HCT116 (cell line): ENCODE measurements around the gene KLHDC10. TPM values are rescaled to one million over a fixed set of nuclear protein-coding genes. Genes with fewer than 3 reads are reported as not detected.

ENCODE experiments used
- ATAC-seq: fragments of 200-7000 bp; cut with Tn5 transposase; 2 replicates; pipeline ENCODE4 v1.9.1; 2020; ENCODE audit warnings: mild to moderate bottlenecking, moderate library complexity
- BruUV-seq: library from RNA; stranded (reverse); fragments of 400-500 nt; replicated peaks from 2 replicates; lab custom pipeline; 2021; lab: Mats Ljungman, UMichigan
- CTCF ChIA-PET: fragments of 300-600 bp; sonication (Branson Sonifier 250); formaldehyde crosslinking; loops from one replicate; lab custom pipeline; 2021; ENCODE audit warnings: antibody characterized with exemption; lab: Charles Lee
- POLR2A ChIA-PET: fragments of 300-600, 350-600 bp; sonication (Branson Sonifier 250); formaldehyde crosslinking; loops from one replicate; lab custom pipeline; 2021; ENCODE audit warnings: antibody characterized with exemption; lab: Charles Lee
- RAD21 ChIA-PET, 2 experiments: fragments of 300-600 bp; sonication (Branson Sonifier 250); formaldehyde crosslinking; loops; one replicate each; lab custom pipeline; 2023; ENCODE audit warnings: low total read pairs in 2 of 2; ENCODE audit not compliant: uncharacterized antibody in 2 of 2, unreplicated experiment in 2 of 2, low non-redundant PET in 1 of 2; lab: Charles Lee
- DNase-seq: peaks from one replicate; pipeline ENCODE4 v3.0.0-alpha.2; 2010; ENCODE audit warnings: low read depth, low spot score
- H2AFZ ChIP-seq: fragments of 200-600 bp; shearing (Covaris generic), sonication (generic); 2 replicates; pipeline ENCODE4 v1.6.1; 2017; ENCODE audit warnings: low read depth, mixed run types, mixed read lengths, antibody characterized with exemption, low read length; ENCODE audit not compliant: poor library complexity, severe bottlenecking
- H3K27ac ChIP-seq: 2 replicates; pipeline ENCODE4 v1.5.1; 2012; ENCODE audit warnings: low read depth, low read length
- H3K27me3 ChIP-seq: fragments of 200-600 bp; sonication (generic); 2 replicates; pipeline ENCODE4 v1.6.1; 2016; ENCODE audit warnings: mixed run types, low read length, mixed read lengths; ENCODE audit not compliant: insufficient read depth
- H3K36me3 ChIP-seq, 2 experiments: fragments of 200-500 bp in 1 of 2; fragments of 200-600 bp in 1 of 2; sonication (Bioruptor generic) in 1 of 2; sonication (generic) in 1 of 2; 2 replicates each; pipeline versions ENCODE4 v1.5.1 to v1.6.1; 2014 to 2016; ENCODE audit warnings: low read length in 2 of 2, inconsistent platforms in 1 of 2, mixed read lengths in 1 of 2, mixed run types in 1 of 2; ENCODE audit not compliant: insufficient read depth in 2 of 2, control insufficient read depth in 1 of 2
- H3K4me1 ChIP-seq, 2 experiments: fragments of 200-600 bp in 1 of 2; sonication (generic) in 1 of 2; 2 replicates each; pipeline versions ENCODE4 v1.5.1 to v1.6.1; 2012 to 2017; ENCODE audit warnings: low read length in 2 of 2, inconsistent platforms in 1 of 2, mild to moderate bottlenecking in 1 of 2, mixed read lengths in 1 of 2, mixed run types in 1 of 2, moderate library complexity in 1 of 2; ENCODE audit not compliant: insufficient read depth in 2 of 2, control insufficient read depth in 1 of 2
- H3K4me2 ChIP-seq: fragments of 200-600 bp; sonication (generic); 2 replicates; pipeline ENCODE4 v1.6.1; 2017; ENCODE audit warnings: mixed run types, low read length, mixed read lengths
- H3K4me3 ChIP-seq, 2 experiments: fragments of 200-600 bp in 1 of 2; sonication (generic) in 1 of 2; replicated peaks in 1 of 2; 2 replicates each; pipeline ENCODE4 v1.5.1; 2011 to 2016; ENCODE audit warnings: low read length in 2 of 2, control low read depth in 1 of 2, low read depth in 1 of 2, mild to moderate bottlenecking in 1 of 2, mixed read lengths in 1 of 2, mixed run types in 1 of 2
- H3K79me2 ChIP-seq: fragments of 200-600 bp; sonication (generic); 2 replicates; pipeline ENCODE4 v1.6.1; 2017; ENCODE audit warnings: mild to moderate bottlenecking, mixed run types, low read length, moderate library complexity, mixed read lengths; ENCODE audit not compliant: insufficient read depth
- H3K9ac ChIP-seq: fragments of 200-600 bp; sonication (generic); 2 replicates; pipeline ENCODE4 v1.6.1; 2016; ENCODE audit warnings: low read length, mixed read lengths
- H3K9me2 ChIP-seq: fragments of 200-600 bp; sonication (generic), shearing (Covaris generic); 2 replicates; pipeline ENCODE4 v1.6.1; 2017; ENCODE audit warnings: mixed run types, mild to moderate bottlenecking, moderate library complexity; ENCODE audit not compliant: insufficient read depth
- H3K9me3 ChIP-seq, 2 experiments: fragments of 200-500 bp in 1 of 2; fragments of 200-600 bp in 1 of 2; sonication (Bioruptor generic) in 1 of 2; sonication (generic) in 1 of 2; 2 replicates each; pipeline ENCODE4 v1.6.1; 2014 to 2017; ENCODE audit warnings: low read length in 2 of 2, mixed read lengths in 2 of 2, inconsistent platforms in 1 of 2, low read depth in 1 of 2, mild to moderate bottlenecking in 1 of 2, mixed run types in 1 of 2, moderate library complexity in 1 of 2; ENCODE audit not compliant: control insufficient read depth in 1 of 2, insufficient read depth in 1 of 2
- H4K20me1 ChIP-seq: fragments of 200-600 bp; sonication (generic), shearing (Covaris generic); 2 replicates; pipeline ENCODE4 v1.6.1; 2017; ENCODE audit warnings: mixed run types, mild to moderate bottlenecking, moderate library complexity; ENCODE audit not compliant: insufficient read depth
- CEBPB ChIP-seq: IDR thresholded peaks from 2 replicates; pipeline ENCODE4 v1.6.1; 2012; ENCODE audit warnings: low read depth
- EGR1 ChIP-seq: IDR thresholded peaks from 2 replicates; pipeline ENCODE4 v1.6.1; 2012; ENCODE audit warnings: low read depth
- EZH2 ChIP-seq: fragments of 200-600 bp; sonication (generic); IDR thresholded peaks from 2 replicates; pipeline ENCODE4 v1.6.1; 2017; ENCODE audit warnings: antibody characterized with exemption, mixed run types
- EZH2phosphoT487 ChIP-seq: fragments of 200-600 bp; IDR thresholded peaks from 2 replicates; pipeline ENCODE4 v1.6.1; 2018; ENCODE audit warnings: antibody characterized with exemption, borderline replicate concordance
- FOSL1 ChIP-seq: IDR thresholded peaks from 2 replicates; pipeline ENCODE4 v1.6.1; 2012; ENCODE audit warnings: low read depth
- POLR2A ChIP-seq: IDR thresholded peaks from 2 replicates; pipeline ENCODE4 v1.7.0; 2011; ENCODE audit warnings: borderline replicate concordance; ENCODE audit not compliant: insufficient read depth, insufficient read length; ENCODE audit errors: extremely low read depth
- POLR2AphosphoS5 ChIP-seq: IDR thresholded peaks from 2 replicates; pipeline ENCODE4 v1.6.1; 2011; ENCODE audit warnings: mild to moderate bottlenecking, low read depth, low read length, moderate library complexity
- RAD21 ChIP-seq: IDR thresholded peaks from 2 replicates; pipeline ENCODE4 v1.6.1; 2012; ENCODE audit warnings: low read depth, mild to moderate bottlenecking
- REST ChIP-seq: IDR thresholded peaks from 2 replicates; pipeline ENCODE4 v1.6.1; 2012; ENCODE audit warnings: low read depth
- SIN3A ChIP-seq: IDR thresholded peaks from 2 replicates; pipeline ENCODE4 v1.6.1; 2012; ENCODE audit warnings: low read depth
- SP1 ChIP-seq: IDR thresholded peaks from 2 replicates; pipeline ENCODE4 v1.6.1; 2012; ENCODE audit warnings: low read depth
- SRF ChIP-seq: IDR thresholded peaks from 2 replicates; pipeline ENCODE4 v1.6.1; 2012; ENCODE audit warnings: low read depth
- TCF7L2 ChIP-seq: IDR thresholded peaks from 2 replicates; pipeline ENCODE4 v1.7.0; 2011; ENCODE audit warnings: borderline replicate concordance, inconsistent platforms; ENCODE audit not compliant: insufficient read depth, insufficient read length; ENCODE audit errors: extremely low read depth
- YY1 ChIP-seq: IDR thresholded peaks from 2 replicates; pipeline ENCODE4 v1.6.1; 2011; ENCODE audit warnings: low read length, low read depth, moderate library complexity, mild to moderate bottlenecking; ENCODE audit not compliant: insufficient replicate concordance; ENCODE audit errors: extremely low read depth
- ZBTB33 ChIP-seq: IDR thresholded peaks from 2 replicates; pipeline ENCODE4 v1.6.1; 2011; ENCODE audit warnings: mild to moderate bottlenecking, low read length, moderate library complexity; ENCODE audit not compliant: insufficient replicate concordance; ENCODE audit errors: extremely low read depth
- ZFX ChIP-seq: fragments of 450-650 bp; IDR thresholded peaks from 2 replicates; pipeline ENCODE4 v1.6.1; 2017
- ZNF274 ChIP-seq: fragments of 200-500 bp; sonication (Bioruptor generic); IDR thresholded peaks from 2 replicates; pipeline ENCODE4 v1.6.1; 2014; ENCODE audit warnings: mild to moderate bottlenecking, low read depth, low read length, inconsistent platforms
- intact Hi-C: fragments of 100-400 bp; cut with micrococcal nuclease; formaldehyde crosslinking; loops from 2 replicates; pipeline ENCODE4 v1.10.0; 2022
- total RNA-seq: library from RNA; stranded (reverse); gene quantifications from one replicate; pipeline ENCODE4 v1.2.1, GENCODE V29; 2021; ENCODE audit not compliant: unreplicated experiment

Gene KLHDC10
- total RNA-seq, 1 experiment from 2014 or later, result 25.8 TPM

- intact Hi-C loops, result no loop called here
- H2AFZ ChIP-seq, result no peak overlapping the region
- no TSS peak for BruUV-seq
Measured at GRCh38 chr7:130136579-130137167, 66.3 kb downstream of the KLHDC10 start.

More at GRCh38 chr7:130136579-130137167, 66.3 kb downstream of the KLHDC10 start:
- Histone ChIP-seq H3K9me3 (no peaks in the 10 kb centered on the region), H3K9me2 (no peaks in the 10 kb centered on the region), H3K79me2 (no peaks in the 10 kb centered on the region), H4K20me1 (no peaks in the 10 kb centered on the region), H3K27me3 (no peaks in the 10 kb centered on the region), H3K4me1 (peaks cover 0 to 8% of the 10 kb centered on the region in 2 experiments; a peak in 2 of 4 replicates), H3K9ac (no peak overlapping the region), H3K27ac (no peak overlapping the region), H3K4me2 (no peak overlapping the region), H3K36me3 (no peaks in the 10 kb centered on the region; a peak in 2 of 4 replicates), H3K4me3 (no peak overlapping the region)
- no peak for ATAC-seq
- CTCF ChIA-PET, result no interaction called here
- no peak for TF ChIP-seq EZH2phosphoT487
- no peak for TF ChIP-seq POLR2A
- TF ChIP-seq SRF, result no peak
- no peak for TF ChIP-seq ZBTB33
- no peak for TF ChIP-seq REST
- no peak for TF ChIP-seq CEBPB
- TF ChIP-seq SP1, result no peak
- no peak for TF ChIP-seq EGR1
- no peak for TF ChIP-seq ZNF274
- TF ChIP-seq SIN3A, result no peak
- TF ChIP-seq EZH2, result no peak
- TF ChIP-seq RAD21, result no peak
- TF ChIP-seq TCF7L2, result no peak
- TF ChIP-seq ZFX, result no peak
- TF ChIP-seq POLR2AphosphoS5, result no peak
- no peak for TF ChIP-seq YY1
- TF ChIP-seq FOSL1, result no peak
- RAD21 ChIA-PET, result no interaction called here
- no peak for DNase-seq
- POLR2A ChIA-PET, result no interaction called here
